ENCODE measurements around the gene SSH3.
A peak's percentile ranks its signal among the peaks of the same experiment; 100 is the strongest.

SSH3 gene

GRCh38 chr11:67262731-67263675 lies 40.3 kb upstream of the SSH3 start:
- no peak overlapping the region for H3K9ac ChIP-seq (ENCODE audit: low read depth, low read length)
- peaks cover 31% of the 10 kb centered on the region for H3K27me3 ChIP-seq (ENCODE audit: insufficient read depth, low read length)
- no peak overlapping the region for H3K4me3 ChIP-seq (ENCODE audit: low read length)
- H3K9me3 ChIP-seq (ENCODE audit: insufficient read depth, low read depth, low read length) = no peaks in the 10 kb centered on the region
- peaks cover 4% of the 10 kb centered on the region; the same call in 1 of the 2 replicates for H3K36me3 ChIP-seq (ENCODE audit: insufficient read depth, low read depth, low read length)
- peaks cover 2% of the 10 kb centered on the region; the same call in 1 of the 2 replicates for H3K4me1 ChIP-seq (ENCODE audit: insufficient read depth, low read length)
- H3K27ac ChIP-seq (ENCODE audit: low read length) = no peak overlapping the region

- peaks cover 2% of the 10 kb centered on the region; the same call in 1 of the 2 replicates for H3K4me1 ChIP-seq (ENCODE audit: insufficient read depth, low read length)
- H3K9ac ChIP-seq (ENCODE audit: low read depth, low read length) = no peak overlapping the region
Observed at GRCh38 chr11:67264260-67264659, 39.1 kb upstream of the SSH3 start.

GRCh38 chr11:67264877-67265632 lies 38.3 kb upstream of the SSH3 start:
- H3K27ac ChIP-seq (ENCODE audit: low read length) = no peak overlapping the region
- peaks cover 15% of the 10 kb centered on the region; the same call in 1 of the 2 replicates for H3K36me3 ChIP-seq (ENCODE audit: insufficient read depth, low read depth, low read length)
- H3K4me3 ChIP-seq (ENCODE audit: low read length) = no peak overlapping the region
- H3K9ac ChIP-seq (ENCODE audit: low read depth, low read length) = no peak overlapping the region
- H3K4me1 ChIP-seq (ENCODE audit: insufficient read depth, low read length) = peaks cover 8% of the 10 kb centered on the region
- H3K9me3 ChIP-seq (ENCODE audit: insufficient read depth, low read depth, low read length) = no peaks in the 10 kb centered on the region
- peaks cover 31% of the 10 kb centered on the region for H3K27me3 ChIP-seq (ENCODE audit: insufficient read depth, low read length)

More at GRCh38 chr11:67264260-67264659, 39.1 kb upstream of the SSH3 start:
- Histone ChIP-seq H3K36me3 (ENCODE audit: insufficient read depth, low read depth, low read length) (peaks cover 14% of the 10 kb centered on the region; the same call in 1 of the 2 replicates), H3K27ac (ENCODE audit: low read length) (no peak overlapping the region), H3K27me3 (ENCODE audit: insufficient read depth, low read length) (peaks cover 31% of the 10 kb centered on the region), H3K4me3 (ENCODE audit: low read length) (no peak overlapping the region), H3K9me3 (ENCODE audit: insufficient read depth, low read depth, low read length) (no peaks in the 10 kb centered on the region)

- Histone ChIP-seq H3K4me1 (ENCODE audit: insufficient read depth, low read length) (peaks cover 14% of the 10 kb centered on the region), H3K36me3 (ENCODE audit: insufficient read depth, low read depth, low read length) (peaks cover 15% of the 10 kb centered on the region; the same call in 1 of the 2 replicates), H3K4me3 (ENCODE audit: low read length) (peak overlapping the region; percentile 19; the same call in 1 of the 2 replicates), H3K9me3 (ENCODE audit: insufficient read depth, low read depth, low read length) (no peaks in the 10 kb centered on the region), H3K27me3 (ENCODE audit: insufficient read depth, low read length) (peaks cover 26% of the 10 kb centered on the region), H3K27ac (ENCODE audit: low read length) (no peak overlapping the region), H3K9ac (ENCODE audit: low read depth, low read length) (no peak overlapping the region)
Observed at GRCh38 chr11:67265633-67266448, 37.5 kb upstream of the SSH3 start.

GRCh38 chr11:67266449-67267187 lies 36.7 kb upstream of the SSH3 start, which contains the start of gene GRK2:
TSS of gene GRK2 (plus strand) at chr11:67266473. CDS start at chr11:67266700, 227 bp downstream.
- Histone ChIP-seq H3K4me1 (ENCODE audit: insufficient read depth, low read length) (peaks cover 22% of the 10 kb centered on the region), H3K27ac (ENCODE audit: low read length) (no peak within 1 kb of the TSS), H3K36me3 (ENCODE audit: insufficient read depth, low read depth, low read length) (peaks cover 19% of the 10 kb centered on the region; the same call in 1 of the 2 replicates)

GRCh38 chr11:67267188-67268080 lies 35.9 kb upstream of the SSH3 start:
- no peak overlapping the region for H3K27ac ChIP-seq (ENCODE audit: low read length)
- peak overlapping the region; percentile 74 for H3K4me3 ChIP-seq (ENCODE audit: low read length)
- peaks cover 25% of the 10 kb centered on the region for H3K4me1 ChIP-seq (ENCODE audit: insufficient read depth, low read length)
- H3K36me3 ChIP-seq (ENCODE audit: insufficient read depth, low read depth, low read length) = peaks cover 22% of the 10 kb centered on the region
- H3K9me3 ChIP-seq (ENCODE audit: insufficient read depth, low read depth, low read length) = no peaks in the 10 kb centered on the region
- peaks cover 18% of the 10 kb centered on the region for H3K27me3 ChIP-seq (ENCODE audit: insufficient read depth, low read length)
- peak overlapping the region; percentile 76; the same call in 1 of the 2 replicates for H3K9ac ChIP-seq (ENCODE audit: low read depth, low read length)

More at GRCh38 chr11:67266449-67267187, 36.7 kb upstream of the SSH3 start, which contains the start of gene GRK2:
- Histone ChIP-seq H3K9ac (ENCODE audit: low read depth, low read length) (peak within 1 kb of the TSS; percentile 76; the same call in 1 of the 2 replicates), H3K4me3 (ENCODE audit: low read length) (peak within 1 kb of the TSS; percentile 74), H3K9me3 (ENCODE audit: insufficient read depth, low read depth, low read length) (no peaks in the 10 kb centered on the region), H3K27me3 (ENCODE audit: insufficient read depth, low read length) (peaks cover 26% of the 10 kb centered on the region)

- Histone ChIP-seq H3K36me3 (ENCODE audit: insufficient read depth, low read depth, low read length) (peaks cover 23% of the 10 kb centered on the region), H3K4me3 (ENCODE audit: low read length) (no peak overlapping the region), H3K9ac (ENCODE audit: low read depth, low read length) (no peak overlapping the region), H3K27ac (ENCODE audit: low read length) (no peak overlapping the region), H3K27me3 (ENCODE audit: insufficient read depth, low read length) (peaks cover 16% of the 10 kb centered on the region), H3K9me3 (ENCODE audit: insufficient read depth, low read depth, low read length) (no peaks in the 10 kb centered on the region), H3K4me1 (ENCODE audit: insufficient read depth, low read length) (peaks cover 23% of the 10 kb centered on the region)
Observed at GRCh38 chr11:67268081-67268961, 35.0 kb upstream of the SSH3 start.

GRCh38 chr11:67268962-67269268 lies 34.4 kb upstream of the SSH3 start:
- Histone ChIP-seq H3K9me3 (ENCODE audit: insufficient read depth, low read depth, low read length) (no peaks in the 10 kb centered on the region), H3K27me3 (ENCODE audit: insufficient read depth, low read length) (peaks cover 16% of the 10 kb centered on the region), H3K36me3 (ENCODE audit: insufficient read depth, low read depth, low read length) (peaks cover 23% of the 10 kb centered on the region), H3K4me3 (ENCODE audit: low read length) (no peak overlapping the region), H3K4me1 (ENCODE audit: insufficient read depth, low read length) (peaks cover 23% of the 10 kb centered on the region), H3K9ac (ENCODE audit: low read depth, low read length) (no peak overlapping the region), H3K27ac (ENCODE audit: low read length) (no peak overlapping the region)

- peak overlapping the region; percentile 71; the same call in 1 of the 2 replicates for H3K9ac ChIP-seq (ENCODE audit: low read depth, low read length)
- H3K27ac ChIP-seq (ENCODE audit: low read length) = peak overlapping the region; percentile 10
- H3K4me3 ChIP-seq (ENCODE audit: low read length) = peak overlapping the region; percentile 4; the same call in 1 of the 2 replicates
- peaks cover 23% of the 10 kb centered on the region for H3K4me1 ChIP-seq (ENCODE audit: insufficient read depth, low read length)
- H3K9me3 ChIP-seq (ENCODE audit: insufficient read depth, low read depth, low read length) = no peaks in the 10 kb centered on the region
- peaks cover 14% of the 10 kb centered on the region for H3K27me3 ChIP-seq (ENCODE audit: insufficient read depth, low read length)
- H3K36me3 ChIP-seq (ENCODE audit: insufficient read depth, low read depth, low read length) = peaks cover 25% of the 10 kb centered on the region
Observed at GRCh38 chr11:67269401-67270255, 33.7 kb upstream of the SSH3 start.

Measured in iPS-20b (cell line).